Calu3 (cell line): ENCODE data around the gene GPC1. TPM values are rescaled to one million over a fixed set of nuclear protein-coding genes. Genes with fewer than 3 reads are reported as not detected.

Experiments
- BruUV-seq: library from RNA; stranded (reverse); fragments of 400-500 nt; replicated peaks from 2 replicates; lab custom pipeline; 2021; lab: Mats Ljungman, UMichigan
- CTCF ChIA-PET: fragments of 300-600 bp; sonication (Branson Sonifier 250); formaldehyde crosslinking; loops from one replicate; lab custom pipeline; 2022; ENCODE audit warnings: antibody characterized with exemption; lab: Charles Lee
- DNase-seq: peaks from one replicate; pipeline ENCODE4 v3.0.0; 2022
- H3K27ac Mint-ChIP-seq: one replicate; pipeline ENCODE4 v1.8.0; 2022; ENCODE audit warnings: mixed read lengths; ENCODE audit not compliant: unreplicated experiment
- H3K27me3 Mint-ChIP-seq: one replicate; pipeline ENCODE4 v1.8.0; 2022; ENCODE audit warnings: mixed read lengths; ENCODE audit not compliant: unreplicated experiment
- H3K36me3 Mint-ChIP-seq: one replicate; pipeline ENCODE4 v1.8.0; 2022; ENCODE audit warnings: mild to moderate bottlenecking, moderate library complexity, mixed read lengths; ENCODE audit not compliant: insufficient read depth, unreplicated experiment
- H3K4me1 Mint-ChIP-seq: one replicate; pipeline ENCODE4 v1.8.0; 2022; ENCODE audit warnings: mild to moderate bottlenecking, low read depth, mixed read lengths; ENCODE audit not compliant: unreplicated experiment
- H3K4me3 Mint-ChIP-seq: one replicate; pipeline ENCODE4 v1.8.0; 2022; ENCODE audit warnings: mild to moderate bottlenecking, low read depth, moderate library complexity, mixed read lengths; ENCODE audit not compliant: unreplicated experiment
- H3K9me3 Mint-ChIP-seq: one replicate; pipeline ENCODE4 v1.8.0; 2022; ENCODE audit warnings: low read depth, mixed read lengths; ENCODE audit not compliant: unreplicated experiment
- intact Hi-C: fragments of 100-400 bp; cut with micrococcal nuclease; formaldehyde crosslinking; loops from one replicate; pipeline ENCODE4 v1.10.0; 2022; ENCODE audit not compliant: unreplicated experiment
- total RNA-seq: library from RNA; stranded (reverse); gene quantifications from 2 replicates; pipeline ENCODE4 v1.2.3, GENCODE V29; 2022
- TF ChIP-seq, protein P1 (sequence below): fragments of 200-600 bp; IDR thresholded peaks from one replicate; pipeline ENCODE4 v1.8.0; 2022; ENCODE audit warnings: antibody characterized with exemption; ENCODE audit not compliant: unreplicated experiment

The GPC1 gene
- total RNA-seq, 1 experiment from 2014 or later, result 51.5 TPM

DNA sequence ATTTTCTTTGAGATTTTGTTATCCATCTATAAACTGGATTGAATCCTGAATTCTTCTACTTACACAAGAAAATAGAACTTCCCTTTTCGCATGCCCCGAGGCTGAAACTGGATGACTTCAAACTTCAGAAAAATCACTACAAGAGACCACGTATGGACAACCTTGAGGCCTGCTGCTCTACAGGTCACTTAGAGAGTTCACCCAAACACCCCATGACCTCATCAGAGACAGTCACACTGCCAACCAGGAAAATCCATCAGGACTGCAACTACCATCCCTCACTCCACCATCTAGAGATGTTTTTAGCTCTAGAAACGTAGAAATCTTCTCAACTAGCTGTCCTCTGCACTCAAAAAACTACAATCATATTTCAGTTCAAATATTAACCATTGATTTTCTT, 18.6 kb upstream of the GPC1 start:
- intact Hi-C loops, result no loop called here
- H3K4me3 Mint-ChIP-seq, result no peak overlapping the region

DNA sequence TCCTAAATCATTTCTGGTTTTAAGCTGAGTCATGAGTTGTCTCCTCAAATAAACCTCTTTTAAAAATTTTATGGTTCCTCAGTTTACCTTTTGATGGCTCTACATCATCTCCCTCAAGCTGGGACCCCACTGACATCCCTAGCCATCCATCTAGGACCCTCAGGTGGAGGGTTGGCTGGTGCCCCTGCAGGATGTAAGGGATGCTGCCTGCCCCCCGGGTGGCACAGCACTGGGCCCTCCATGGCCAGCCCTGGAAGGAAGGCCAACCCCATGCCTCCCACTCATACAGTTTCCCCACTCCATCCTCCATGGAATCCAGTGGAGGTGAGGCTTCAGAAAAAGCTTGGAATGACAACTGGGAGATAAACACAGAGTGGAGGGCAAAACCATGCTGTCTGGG, 17.2 kb upstream of the GPC1 start:
- Mint-ChIP-seq H3K4me3 (no peak overlapping the region), H3K36me3 (peaks cover 6% of the 10 kb centered on the region), H3K4me1 (peaks cover 7% of the 10 kb centered on the region), H3K9me3 (no peaks in the 10 kb centered on the region), H3K27ac (no peak overlapping the region), H3K27me3 (peaks cover 8% of the 10 kb centered on the region)
- no TSS peak for BruUV-seq
- TF ChIP-seq, protein P1, sequence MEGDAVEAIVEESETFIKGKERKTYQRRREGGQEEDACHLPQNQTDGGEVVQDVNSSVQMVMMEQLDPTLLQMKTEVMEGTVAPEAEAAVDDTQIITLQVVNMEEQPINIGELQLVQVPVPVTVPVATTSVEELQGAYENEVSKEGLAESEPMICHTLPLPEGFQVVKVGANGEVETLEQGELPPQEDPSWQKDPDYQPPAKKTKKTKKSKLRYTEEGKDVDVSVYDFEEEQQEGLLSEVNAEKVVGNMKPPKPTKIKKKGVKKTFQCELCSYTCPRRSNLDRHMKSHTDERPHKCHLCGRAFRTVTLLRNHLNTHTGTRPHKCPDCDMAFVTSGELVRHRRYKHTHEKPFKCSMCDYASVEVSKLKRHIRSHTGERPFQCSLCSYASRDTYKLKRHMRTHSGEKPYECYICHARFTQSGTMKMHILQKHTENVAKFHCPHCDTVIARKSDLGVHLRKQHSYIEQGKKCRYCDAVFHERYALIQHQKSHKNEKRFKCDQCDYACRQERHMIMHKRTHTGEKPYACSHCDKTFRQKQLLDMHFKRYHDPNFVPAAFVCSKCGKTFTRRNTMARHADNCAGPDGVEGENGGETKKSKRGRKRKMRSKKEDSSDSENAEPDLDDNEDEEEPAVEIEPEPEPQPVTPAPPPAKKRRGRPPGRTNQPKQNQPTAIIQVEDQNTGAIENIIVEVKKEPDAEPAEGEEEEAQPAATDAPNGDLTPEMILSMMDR, result no peak
- intact Hi-C loops, result no loop called here
- CTCF ChIA-PET, result no interaction called here
- no peak for DNase-seq

More for the DNA sequence above, 18.6 kb upstream of the GPC1 start:
- no peak for DNase-seq
- H3K36me3 Mint-ChIP-seq, result peaks cover 6% of the 10 kb centered on the region
- H3K27ac Mint-ChIP-seq, result no peak overlapping the region
- no peaks in the 10 kb centered on the region for H3K4me1 Mint-ChIP-seq
- TF ChIP-seq, protein P1, result no peak
- no TSS peak for BruUV-seq
- CTCF ChIA-PET, result no interaction called here
- peaks cover 12% of the 10 kb centered on the region for H3K27me3 Mint-ChIP-seq
- H3K9me3 Mint-ChIP-seq, result no peaks in the 10 kb centered on the region

DNA sequence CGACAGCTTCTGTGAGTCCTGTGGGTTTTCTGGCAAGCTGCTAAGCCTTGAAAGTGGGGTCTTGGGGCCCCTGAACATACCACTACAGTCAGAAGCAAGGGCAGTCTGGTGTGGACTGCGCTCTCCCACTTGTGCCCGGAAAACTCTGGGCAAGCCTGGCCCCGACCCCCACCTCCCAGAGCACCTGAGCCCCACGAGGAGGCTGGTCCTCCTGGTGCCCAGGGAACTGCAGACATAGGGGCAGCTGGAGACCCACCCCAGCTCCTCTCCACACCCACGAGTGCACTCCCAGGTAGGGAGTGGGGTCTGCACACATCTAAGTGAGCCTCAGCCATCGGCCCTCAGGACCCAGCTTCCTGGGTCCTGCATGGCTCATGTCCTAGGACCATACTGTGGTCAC, 16.2 kb upstream of the GPC1 start:
- TF ChIP-seq, protein P1, result no peak
- DNase-seq, result no peak
- intact Hi-C loops, result no loop called here
- peaks cover 6% of the 10 kb centered on the region for H3K36me3 Mint-ChIP-seq
- BruUV-seq, result no TSS peak
- H3K27me3 Mint-ChIP-seq, result no peaks in the 10 kb centered on the region
- CTCF ChIA-PET, result no interaction called here
- H3K4me3 Mint-ChIP-seq, result no peak overlapping the region
- H3K27ac Mint-ChIP-seq, result no peak overlapping the region
- peaks cover 7% of the 10 kb centered on the region for H3K4me1 Mint-ChIP-seq
- H3K9me3 Mint-ChIP-seq, result no peaks in the 10 kb centered on the region

DNA sequence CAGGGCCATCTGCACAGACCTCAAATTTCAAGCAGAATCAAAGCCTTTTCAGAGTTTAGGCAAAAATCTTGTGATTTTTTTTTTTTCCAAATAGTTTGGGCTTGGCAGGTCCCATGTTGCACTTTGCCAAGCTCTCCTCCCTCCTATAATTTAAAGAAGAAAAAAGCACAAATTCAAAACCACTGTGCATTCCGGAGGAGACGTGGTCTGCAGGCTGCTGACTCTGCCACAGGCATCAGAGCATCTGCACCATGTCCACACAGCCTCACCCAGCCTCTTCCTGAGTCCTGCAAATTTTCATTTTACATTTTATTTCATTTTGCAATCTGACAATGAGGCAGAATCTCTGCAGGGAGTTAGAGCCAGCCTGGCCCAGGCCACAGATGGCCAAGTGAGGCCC, 15.7 kb upstream of the GPC1 start:
- Mint-ChIP-seq H3K36me3 (peaks cover 9% of the 10 kb centered on the region), H3K4me1 (peaks cover 7% of the 10 kb centered on the region), H3K27ac (no peak overlapping the region), H3K4me3 (no peak overlapping the region), H3K9me3 (no peaks in the 10 kb centered on the region), H3K27me3 (no peaks in the 10 kb centered on the region)
- intact Hi-C loops, result no loop called here
- DNase-seq, result no peak
- TF ChIP-seq, protein P1, result no peak
- CTCF ChIA-PET, result no interaction called here
- no TSS peak for BruUV-seq
